ENCODE results near the gene THAP10. TPM values are rescaled to one million over a fixed set of nuclear protein-coding genes. Genes with fewer than 3 reads are reported as not detected.
"Not testable (repeated sequence)": the region's sequence is repeated elsewhere in the genome, so short reads cannot be mapped to it uniquely, and the experiment has no call there.

The THAP10 gene
- total RNA-seq, 1 experiment from 2014 or later = 6.6 TPM

DNA sequence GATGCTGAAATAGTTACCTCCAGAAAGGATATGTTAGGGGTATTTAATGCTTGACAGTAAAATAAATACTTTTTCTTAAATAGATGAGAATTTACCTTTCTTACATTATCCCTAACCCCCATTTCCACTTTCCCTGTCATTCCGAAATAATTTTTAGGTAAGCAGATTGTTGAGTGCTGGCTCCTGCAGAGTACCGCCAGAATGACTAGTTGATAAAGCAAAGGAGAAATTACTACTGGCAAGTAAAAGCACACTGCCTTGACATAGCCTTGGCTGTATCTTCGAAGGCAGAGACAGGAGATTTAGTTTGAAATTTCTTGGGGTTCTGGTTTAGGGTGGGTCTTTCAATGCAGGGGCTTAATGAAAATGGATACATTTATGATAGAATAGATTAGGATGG is 41.2 kb upstream of the THAP10 start:
- Histone ChIP-seq H3K4me1 (ENCODE audit: insufficient read depth, low read length, poor library complexity, severe bottlenecking) (peaks cover 7% of the 10 kb centered on the region), H3K36me3 (ENCODE audit: insufficient read depth, low read length, poor library complexity, severe bottlenecking) (no peaks in the 10 kb centered on the region), H3K9me3 (ENCODE audit: low read depth, low read length, poor library complexity, severe bottlenecking) (no peaks in the 10 kb centered on the region), H3K27ac (ENCODE audit: low read depth, low read length, poor library complexity, severe bottlenecking) (no peak overlapping the region), H3K4me3 (ENCODE audit: low read depth, low read length, poor library complexity, severe bottlenecking) (no peak overlapping the region), H3K27me3 (replicated peaks; ENCODE audit: insufficient read depth, low read depth, low read length, poor library complexity) (no peaks in the 10 kb centered on the region)
- no TSS peak for BruUV-seq (replicated peaks)
- DNase-seq (ENCODE audit: low spot score) = no peak
- no peak for TF ChIP-seq EZH2 (IDR thresholded peaks at IDR 0.05; ENCODE audit: borderline replicate concordance, low read depth, low read length, poor library complexity, severe bottlenecking)
- TF ChIP-seq, protein P1, sequence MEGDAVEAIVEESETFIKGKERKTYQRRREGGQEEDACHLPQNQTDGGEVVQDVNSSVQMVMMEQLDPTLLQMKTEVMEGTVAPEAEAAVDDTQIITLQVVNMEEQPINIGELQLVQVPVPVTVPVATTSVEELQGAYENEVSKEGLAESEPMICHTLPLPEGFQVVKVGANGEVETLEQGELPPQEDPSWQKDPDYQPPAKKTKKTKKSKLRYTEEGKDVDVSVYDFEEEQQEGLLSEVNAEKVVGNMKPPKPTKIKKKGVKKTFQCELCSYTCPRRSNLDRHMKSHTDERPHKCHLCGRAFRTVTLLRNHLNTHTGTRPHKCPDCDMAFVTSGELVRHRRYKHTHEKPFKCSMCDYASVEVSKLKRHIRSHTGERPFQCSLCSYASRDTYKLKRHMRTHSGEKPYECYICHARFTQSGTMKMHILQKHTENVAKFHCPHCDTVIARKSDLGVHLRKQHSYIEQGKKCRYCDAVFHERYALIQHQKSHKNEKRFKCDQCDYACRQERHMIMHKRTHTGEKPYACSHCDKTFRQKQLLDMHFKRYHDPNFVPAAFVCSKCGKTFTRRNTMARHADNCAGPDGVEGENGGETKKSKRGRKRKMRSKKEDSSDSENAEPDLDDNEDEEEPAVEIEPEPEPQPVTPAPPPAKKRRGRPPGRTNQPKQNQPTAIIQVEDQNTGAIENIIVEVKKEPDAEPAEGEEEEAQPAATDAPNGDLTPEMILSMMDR (conservative IDR thresholded peaks at IDR 0.05; ENCODE audit: low read depth, low read length) = no peak
- POLR2A ChIA-PET (ENCODE audit: low non-redundant PET) = no interaction called here
- intact Hi-C loops (cut with micrococcal nuclease; ENCODE audit: unreplicated experiment) = no loop called here
- CTCF ChIA-PET = no interaction called here

DNA sequence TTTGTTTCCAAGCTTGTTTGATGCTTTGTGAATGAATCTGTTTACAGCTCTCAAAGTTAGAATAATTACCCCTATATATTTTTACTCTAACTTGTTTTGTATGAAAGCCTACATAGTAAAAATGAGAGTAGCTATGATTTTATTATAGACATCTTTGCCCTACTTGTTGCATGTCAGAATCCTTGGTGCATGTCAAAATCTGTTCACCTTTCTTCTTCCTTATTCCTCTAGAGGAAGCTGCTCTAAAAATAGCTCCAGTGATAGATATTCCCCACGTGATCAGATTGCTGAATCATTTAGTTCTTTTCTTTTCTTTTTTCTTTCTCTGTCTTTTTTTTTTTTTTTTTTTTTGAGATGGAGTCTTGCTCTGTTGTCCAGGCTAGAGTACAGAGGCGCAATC is 40.2 kb upstream of the THAP10 start:
- Histone ChIP-seq H3K27ac (ENCODE audit: low read depth, low read length, poor library complexity, severe bottlenecking) (no peak overlapping the region), H3K36me3 (ENCODE audit: insufficient read depth, low read length, poor library complexity, severe bottlenecking) (no peaks in the 10 kb centered on the region), H3K27me3 (replicated peaks; ENCODE audit: insufficient read depth, low read depth, low read length, poor library complexity) (no peaks in the 10 kb centered on the region), H3K4me3 (ENCODE audit: low read depth, low read length, poor library complexity, severe bottlenecking) (no peak overlapping the region), H3K4me1 (ENCODE audit: insufficient read depth, low read length, poor library complexity, severe bottlenecking) (peaks cover 7% of the 10 kb centered on the region), H3K9me3 (ENCODE audit: low read depth, low read length, poor library complexity, severe bottlenecking) (no peaks in the 10 kb centered on the region)
- no peak for DNase-seq (ENCODE audit: low spot score)
- no TSS peak for BruUV-seq (replicated peaks)
- CTCF ChIA-PET = no interaction called here
- intact Hi-C loops (cut with micrococcal nuclease; ENCODE audit: unreplicated experiment) = no loop called here
- no peak for TF ChIP-seq EZH2 (IDR thresholded peaks at IDR 0.05; ENCODE audit: borderline replicate concordance, low read depth, low read length, poor library complexity, severe bottlenecking)
- TF ChIP-seq, protein P1 (conservative IDR thresholded peaks at IDR 0.05; ENCODE audit: low read depth, low read length) = no peak
- POLR2A ChIA-PET (ENCODE audit: low non-redundant PET) = no interaction called here

DNA sequence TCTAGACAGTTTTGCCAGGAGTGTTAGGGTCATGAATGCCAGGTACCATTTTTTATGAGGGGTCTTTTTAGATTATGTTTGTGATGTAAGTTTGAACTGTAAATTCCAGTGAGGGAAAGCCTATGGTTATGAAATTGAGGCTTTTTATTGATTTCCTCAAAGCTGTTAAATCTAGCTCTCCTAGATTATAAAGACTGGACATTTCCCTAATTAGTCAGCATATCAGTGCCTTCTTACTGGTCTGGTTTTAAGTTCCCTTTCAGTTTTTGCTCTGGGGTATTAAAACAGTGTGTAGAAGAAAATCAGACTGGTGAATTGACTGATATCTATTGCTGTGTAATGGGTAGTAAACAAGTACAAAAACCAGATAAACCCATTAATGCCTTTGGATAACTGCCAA is 39.6 kb upstream of the THAP10 start:
- H3K4me3 ChIP-seq (ENCODE audit: low read depth, low read length, poor library complexity, severe bottlenecking) = no peak overlapping the region
- no peaks in the 10 kb centered on the region for H3K9me3 ChIP-seq (ENCODE audit: low read depth, low read length, poor library complexity, severe bottlenecking)
- DNase-seq (ENCODE audit: low spot score) = no peak
- H3K4me1 ChIP-seq (ENCODE audit: insufficient read depth, low read length, poor library complexity, severe bottlenecking) = peaks cover 7% of the 10 kb centered on the region
- no peak overlapping the region for H3K27ac ChIP-seq (ENCODE audit: low read depth, low read length, poor library complexity, severe bottlenecking)
- BruUV-seq (replicated peaks) = no TSS peak
- POLR2A ChIA-PET (ENCODE audit: low non-redundant PET) = no interaction called here
- no peak for TF ChIP-seq EZH2 (IDR thresholded peaks at IDR 0.05; ENCODE audit: borderline replicate concordance, low read depth, low read length, poor library complexity, severe bottlenecking)
- TF ChIP-seq, protein P1 (conservative IDR thresholded peaks at IDR 0.05; ENCODE audit: low read depth, low read length) = no peak
- H3K27me3 ChIP-seq (replicated peaks; ENCODE audit: insufficient read depth, low read depth, low read length, poor library complexity) = no peaks in the 10 kb centered on the region
- CTCF ChIA-PET = no interaction called here
- no peaks in the 10 kb centered on the region for H3K36me3 ChIP-seq (ENCODE audit: insufficient read depth, low read length, poor library complexity, severe bottlenecking)
- intact Hi-C loops (cut with micrococcal nuclease; ENCODE audit: unreplicated experiment) = no loop called here

- H3K4me3 ChIP-seq (ENCODE audit: low read depth, low read length, poor library complexity, severe bottlenecking); H3K36me3 ChIP-seq (ENCODE audit: insufficient read depth, low read length, poor library complexity, severe bottlenecking); CTCF ChIA-PET; DNase-seq (ENCODE audit: low spot score); BruUV-seq (replicated peaks); H3K4me1 ChIP-seq (ENCODE audit: insufficient read depth, low read length, poor library complexity, severe bottlenecking); H3K27ac ChIP-seq (ENCODE audit: low read depth, low read length, poor library complexity, severe bottlenecking); POLR2A ChIA-PET (ENCODE audit: low non-redundant PET); H3K9me3 ChIP-seq (ENCODE audit: low read depth, low read length, poor library complexity, severe bottlenecking); intact Hi-C loops (cut with micrococcal nuclease; ENCODE audit: unreplicated experiment); H3K27me3 ChIP-seq (replicated peaks; ENCODE audit: insufficient read depth, low read depth, low read length, poor library complexity): not testable (repeated sequence)
Measured at GRCh38 chr15:70926914-70927313, 34.7 kb upstream of the THAP10 start.

All from A673 (cell line).